ENCODE results near the gene THPO. TPM values are rescaled to one million over a fixed set of nuclear protein-coding genes. Genes with fewer than 3 reads are reported as not detected.

Gene THPO
- total RNA-seq, 1 donor from 2014 or later: 2.3 TPM

GRCh38 chr3:184371570-184372018 lies 6.4 kb downstream of the THPO start:
- TF ChIP-seq EZH2phosphoT487 (IDR thresholded peaks at IDR 0.05) (no peak), EZH2 (IDR thresholded peaks at IDR 0.05) (no peak)
- TF ChIP-seq, protein P1, sequence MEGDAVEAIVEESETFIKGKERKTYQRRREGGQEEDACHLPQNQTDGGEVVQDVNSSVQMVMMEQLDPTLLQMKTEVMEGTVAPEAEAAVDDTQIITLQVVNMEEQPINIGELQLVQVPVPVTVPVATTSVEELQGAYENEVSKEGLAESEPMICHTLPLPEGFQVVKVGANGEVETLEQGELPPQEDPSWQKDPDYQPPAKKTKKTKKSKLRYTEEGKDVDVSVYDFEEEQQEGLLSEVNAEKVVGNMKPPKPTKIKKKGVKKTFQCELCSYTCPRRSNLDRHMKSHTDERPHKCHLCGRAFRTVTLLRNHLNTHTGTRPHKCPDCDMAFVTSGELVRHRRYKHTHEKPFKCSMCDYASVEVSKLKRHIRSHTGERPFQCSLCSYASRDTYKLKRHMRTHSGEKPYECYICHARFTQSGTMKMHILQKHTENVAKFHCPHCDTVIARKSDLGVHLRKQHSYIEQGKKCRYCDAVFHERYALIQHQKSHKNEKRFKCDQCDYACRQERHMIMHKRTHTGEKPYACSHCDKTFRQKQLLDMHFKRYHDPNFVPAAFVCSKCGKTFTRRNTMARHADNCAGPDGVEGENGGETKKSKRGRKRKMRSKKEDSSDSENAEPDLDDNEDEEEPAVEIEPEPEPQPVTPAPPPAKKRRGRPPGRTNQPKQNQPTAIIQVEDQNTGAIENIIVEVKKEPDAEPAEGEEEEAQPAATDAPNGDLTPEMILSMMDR (IDR thresholded peaks at IDR 0.05): peak; percentile 79
- Histone ChIP-seq H3F3A (ENCODE audit: low read depth) (peaks cover 32% of the 10 kb centered on the region), H3K27ac (no peak overlapping the region), H3K4me2 (no peak overlapping the region), H4K20me1 (ENCODE audit: low read depth) (peaks cover 38% of the 10 kb centered on the region), H3K9me3 (ENCODE audit: low read depth) (no peaks in the 10 kb centered on the region), H3K27me3 (no peaks in the 10 kb centered on the region), H3K4me3 (no peak overlapping the region), H3K36me3 (no peaks in the 10 kb centered on the region), H3K4me1 (no peaks in the 10 kb centered on the region), H3K9ac (no peak overlapping the region), H2AFZ (replicated peaks) (no peak overlapping the region), H3K79me2 (ENCODE audit: low read depth) (no peaks in the 10 kb centered on the region)
- H3K27ac Mint-ChIP-seq: no peak overlapping the region
- H3K9me3 Mint-ChIP-seq: no peaks in the 10 kb centered on the region
- H3K27me3 Mint-ChIP-seq (ENCODE audit: insufficient read depth, low read depth): peaks cover 19% of the 10 kb centered on the region
- H3K36me3 Mint-ChIP-seq: peaks cover 18% of the 10 kb centered on the region
- H3K4me1 Mint-ChIP-seq: peaks cover 15% of the 10 kb centered on the region
- H3K4me3 Mint-ChIP-seq: no peak overlapping the region
- peak; percentile 86 for DNase-seq (ENCODE audit: low spot score)

DNA sequence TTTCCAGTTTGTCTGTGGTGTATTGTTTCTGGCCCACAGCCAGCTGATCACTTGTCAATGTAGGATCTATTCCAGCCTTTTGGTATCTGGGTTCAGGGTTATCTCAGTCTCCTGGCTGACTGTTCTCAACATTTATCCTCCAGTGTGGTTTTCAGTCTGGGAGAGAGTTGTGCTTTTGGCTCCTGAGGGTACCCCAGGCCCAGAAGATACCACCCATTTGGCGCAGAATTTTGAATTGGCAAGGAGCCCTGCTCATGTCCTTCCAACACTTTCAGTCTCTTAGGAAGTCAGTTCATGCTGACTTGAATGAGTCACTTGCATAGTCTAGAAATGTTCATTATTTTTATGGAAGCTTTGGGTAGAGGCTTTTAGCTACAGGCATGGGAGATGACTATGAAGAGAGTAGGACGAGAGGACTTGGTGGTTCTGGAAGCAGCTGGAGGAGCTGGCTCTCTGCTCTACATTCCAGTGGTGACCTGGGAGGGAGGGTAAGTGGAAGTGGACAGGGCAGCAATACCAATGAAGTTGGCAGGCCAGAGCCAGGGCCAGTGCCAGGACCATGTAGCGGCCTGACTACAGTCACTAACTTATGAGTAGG lies 9.3 kb downstream of the THPO start:
- H3K36me3 Mint-ChIP-seq: peaks cover 33% of the 10 kb centered on the region

GRCh38 chr3:184368116-184368515 lies 9.9 kb downstream of the THPO start:
- peaks cover 35% of the 10 kb centered on the region for H3K36me3 Mint-ChIP-seq
- TF ChIP-seq, protein P1 (IDR thresholded peaks at IDR 0.05): no peak
- TF ChIP-seq EZH2phosphoT487 (IDR thresholded peaks at IDR 0.05): no peak
- no peak for TF ChIP-seq EZH2 (IDR thresholded peaks at IDR 0.05)
- no peaks in the 10 kb centered on the region for H3K27me3 ChIP-seq
- H3K27ac Mint-ChIP-seq: no peak overlapping the region
- no peak overlapping the region for H3K27ac ChIP-seq
- H3K9me3 ChIP-seq (ENCODE audit: low read depth): no peaks in the 10 kb centered on the region
- H3K27me3 Mint-ChIP-seq (ENCODE audit: insufficient read depth, low read depth): peaks cover 17% of the 10 kb centered on the region
- no peak for DNase-seq (ENCODE audit: low spot score)
- peaks cover 4% of the 10 kb centered on the region for H3K4me1 ChIP-seq
- peaks cover 26% of the 10 kb centered on the region for H3K79me2 ChIP-seq (ENCODE audit: low read depth)
- no peak overlapping the region for H3K4me3 ChIP-seq
- H4K20me1 ChIP-seq (ENCODE audit: low read depth): peaks cover 42% of the 10 kb centered on the region
- peaks cover 31% of the 10 kb centered on the region for H3K4me1 Mint-ChIP-seq
- H3K4me2 ChIP-seq: no peak overlapping the region
- peaks cover 7% of the 10 kb centered on the region for H3K36me3 ChIP-seq
- no peak overlapping the region for H3K9ac ChIP-seq
- no peak overlapping the region for H2AFZ ChIP-seq (replicated peaks)
- no peaks in the 10 kb centered on the region for H3K9me3 Mint-ChIP-seq
- H3F3A ChIP-seq (ENCODE audit: low read depth): peaks cover 37% of the 10 kb centered on the region
- H3K4me3 Mint-ChIP-seq: no peak overlapping the region

More for the DNA sequence above, 9.3 kb downstream of the THPO start:
- H3K9ac ChIP-seq: no peak overlapping the region
- Mint-ChIP-seq H3K9me3 (no peaks in the 10 kb centered on the region), H3K27ac (no peak overlapping the region), H3K27me3 (ENCODE audit: insufficient read depth, low read depth) (peaks cover 13% of the 10 kb centered on the region), H3K4me1 (peaks cover 26% of the 10 kb centered on the region), H3K4me3 (no peak overlapping the region)
- TF ChIP-seq EZH2 (IDR thresholded peaks at IDR 0.05) (no peak), EZH2phosphoT487 (IDR thresholded peaks at IDR 0.05) (no peak)
- TF ChIP-seq, protein P1 (IDR thresholded peaks at IDR 0.05): no peak
- H3K36me3 ChIP-seq: peaks cover 7% of the 10 kb centered on the region
- H3K79me2 ChIP-seq (ENCODE audit: low read depth): peaks cover 21% of the 10 kb centered on the region
- DNase-seq (ENCODE audit: low spot score): no peak
- H3F3A ChIP-seq (ENCODE audit: low read depth): peaks cover 33% of the 10 kb centered on the region
- H4K20me1 ChIP-seq (ENCODE audit: low read depth): peaks cover 42% of the 10 kb centered on the region
- no peak overlapping the region for H3K4me3 ChIP-seq
- H3K9me3 ChIP-seq (ENCODE audit: low read depth): no peaks in the 10 kb centered on the region
- no peaks in the 10 kb centered on the region for H3K27me3 ChIP-seq
- H3K4me2 ChIP-seq: no peak overlapping the region
- H2AFZ ChIP-seq (replicated peaks): no peak overlapping the region
- H3K4me1 ChIP-seq: peaks cover 3% of the 10 kb centered on the region
- no peak overlapping the region for H3K27ac ChIP-seq

All from neural progenitor cell (in vitro differentiated cells).